Tibial nerve (tissue), 4 donors: Measurements from ENCODE around the gene UBA6.

Source experiments
- CTCF ChIP-seq, 5 experiments: fragments of 200-600 bp in 3 of 5; fragments of 450-650 bp in 2 of 5; sonication (generic) in 3 of 5; IDR thresholded peaks; one replicate each; pipeline ENCODE4 v1.5.1; 2016 to 2019; ENCODE audit warnings: antibody characterized with exemption in 5 of 5, mild to moderate bottlenecking in 3 of 5, moderate library complexity in 2 of 5
- EP300 ChIP-seq, 2 donors: sonication (generic); formaldehyde crosslinking; IDR thresholded peaks; one replicate each; pipeline ENCODE4 v1.6.1; 2017; ENCODE audit warnings: antibody characterized with exemption in 2 of 2, mild to moderate bottlenecking in 1 of 2

- TF ChIP-seq CTCF (IDR thresholded peaks at IDR 0.05), result no peak
- TF ChIP-seq EP300 (IDR thresholded peaks at IDR 0.05), result no peak
Observed at GRCh38 chr4:67576059-67576466, 124.9 kb downstream of the UBA6 start.
